WI38 (cell line): ENCODE measurements around the gene TBC1D5.

ENCODE experiments used
- H3K4me3 ChIP-seq: 2 replicates; pipeline ENCODE4 v1.5.1; 2011; ENCODE audit warnings: low read depth, mild to moderate bottlenecking, control low read depth, low read length
- TF ChIP-seq, protein P1 (sequence below): IDR thresholded peaks from 2 replicates; pipeline ENCODE4 v1.5.1; 2012; ENCODE audit warnings: low read depth, mild to moderate bottlenecking, control low read depth, low read length

TBC1D5 gene

GRCh38 chr3:17340261-17340660 is 402.2 kb downstream of the TBC1D5 start:
- H3K4me3 ChIP-seq, result no peak overlapping the region
- TF ChIP-seq, protein P1, sequence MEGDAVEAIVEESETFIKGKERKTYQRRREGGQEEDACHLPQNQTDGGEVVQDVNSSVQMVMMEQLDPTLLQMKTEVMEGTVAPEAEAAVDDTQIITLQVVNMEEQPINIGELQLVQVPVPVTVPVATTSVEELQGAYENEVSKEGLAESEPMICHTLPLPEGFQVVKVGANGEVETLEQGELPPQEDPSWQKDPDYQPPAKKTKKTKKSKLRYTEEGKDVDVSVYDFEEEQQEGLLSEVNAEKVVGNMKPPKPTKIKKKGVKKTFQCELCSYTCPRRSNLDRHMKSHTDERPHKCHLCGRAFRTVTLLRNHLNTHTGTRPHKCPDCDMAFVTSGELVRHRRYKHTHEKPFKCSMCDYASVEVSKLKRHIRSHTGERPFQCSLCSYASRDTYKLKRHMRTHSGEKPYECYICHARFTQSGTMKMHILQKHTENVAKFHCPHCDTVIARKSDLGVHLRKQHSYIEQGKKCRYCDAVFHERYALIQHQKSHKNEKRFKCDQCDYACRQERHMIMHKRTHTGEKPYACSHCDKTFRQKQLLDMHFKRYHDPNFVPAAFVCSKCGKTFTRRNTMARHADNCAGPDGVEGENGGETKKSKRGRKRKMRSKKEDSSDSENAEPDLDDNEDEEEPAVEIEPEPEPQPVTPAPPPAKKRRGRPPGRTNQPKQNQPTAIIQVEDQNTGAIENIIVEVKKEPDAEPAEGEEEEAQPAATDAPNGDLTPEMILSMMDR, result no peak

DNA sequence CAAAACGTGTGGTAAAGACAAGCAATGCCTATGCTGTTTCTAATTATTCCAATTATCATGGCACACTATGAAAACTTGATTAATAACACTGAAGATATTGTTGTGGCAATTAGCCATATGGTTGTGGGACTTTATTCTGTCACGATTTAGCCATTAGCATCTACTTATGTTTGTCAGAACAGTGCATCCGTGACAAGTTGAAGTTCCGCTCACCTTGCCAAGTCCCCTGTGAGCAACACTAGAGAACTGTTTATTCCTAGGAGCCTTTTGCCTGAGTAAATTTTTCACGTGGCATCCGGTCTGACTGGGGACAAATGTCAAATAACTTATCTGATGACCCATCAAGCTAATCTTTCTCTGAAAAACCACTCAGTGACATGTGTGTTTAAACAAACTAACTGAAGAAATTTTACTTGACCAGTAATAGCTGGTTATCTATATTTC is 403.3 kb downstream of the TBC1D5 start:
- TF ChIP-seq, protein P1, result no peak
- H3K4me3 ChIP-seq, result no peak overlapping the region

DNA sequence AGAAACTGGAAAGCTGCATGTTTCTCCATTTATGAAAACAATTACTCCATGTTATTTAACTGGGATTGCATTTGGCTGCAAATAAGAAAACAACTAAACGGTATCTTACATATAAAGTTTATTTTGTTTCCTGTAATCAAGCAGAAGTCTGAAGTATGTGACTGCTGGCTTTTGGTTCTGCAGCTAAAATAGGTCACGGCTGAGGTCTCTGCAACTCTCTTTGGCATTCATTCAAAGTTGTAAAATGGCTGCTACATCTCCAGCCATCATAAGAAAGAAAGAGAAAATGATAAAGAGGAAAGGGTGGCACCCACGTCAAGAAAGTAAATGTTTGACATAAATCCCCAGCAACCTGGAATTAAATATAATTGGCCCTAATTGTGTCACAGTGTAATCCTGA is 406.1 kb downstream of the TBC1D5 start:
- no peak overlapping the region for H3K4me3 ChIP-seq
- TF ChIP-seq, protein P1, result no peak

GRCh38 chr3:17333893-17334292 is 408.5 kb downstream of the TBC1D5 start:
- no peak overlapping the region for H3K4me3 ChIP-seq
- TF ChIP-seq, protein P1, result no peak

- no peak overlapping the region for H3K4me3 ChIP-seq
- TF ChIP-seq, protein P1, result no peak
Observed at GRCh38 chr3:17333446-17333845, 409.0 kb downstream of the TBC1D5 start.

GRCh38 chr3:17330660-17331059 is 411.8 kb downstream of the TBC1D5 start:
- TF ChIP-seq, protein P1, result no peak
- H3K4me3 ChIP-seq, result no peak overlapping the region

DNA sequence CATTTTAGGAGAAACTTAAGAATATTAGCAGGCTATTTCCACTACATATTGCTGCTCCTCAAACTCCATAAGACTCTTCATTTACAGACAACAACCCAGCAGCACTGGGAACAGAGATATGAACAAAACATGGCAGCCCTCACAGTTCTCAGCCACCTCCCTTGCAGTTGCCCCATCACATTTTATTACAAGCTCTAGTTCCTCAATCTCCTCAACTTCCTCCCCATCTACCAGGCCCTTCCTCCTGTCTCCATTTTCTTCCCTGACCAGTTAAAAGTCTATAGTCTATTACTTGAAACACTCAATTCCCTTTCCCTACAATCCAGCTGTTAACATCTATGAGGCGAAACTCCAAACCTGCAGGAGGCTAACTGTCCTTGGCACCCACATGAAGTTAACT is 412.5 kb downstream of the TBC1D5 start:
- TF ChIP-seq, protein P1, result no peak

More for the DNA sequence above, 412.5 kb downstream of the TBC1D5 start:
- H3K4me3 ChIP-seq, result no peak overlapping the region
